HG03460 (cell line): ENCODE data around the gene PCIF1.

Experiments used
- ATAC-seq: cut with Tn5 transposase; IDR thresholded peaks from one replicate; pipeline ENCODE4 v1.9.1; 2021; ENCODE audit not compliant: unreplicated experiment

PCIF1 gene

GRCh38 chr20:45904583-45905504, 29.6 kb upstream of the PCIF1 start:
- ATAC-seq = no peak

- no peak for ATAC-seq
Observed at GRCh38 chr20:45905505-45906079, 28.9 kb upstream of the PCIF1 start.

- no peak for ATAC-seq
Observed at GRCh38 chr20:45907219-45907948, 27.1 kb upstream of the PCIF1 start.

- no peak for ATAC-seq
Observed at GRCh38 chr20:45908084-45908483, 26.4 kb upstream of the PCIF1 start.

GRCh38 chr20:45909336-45909808, 25.1 kb upstream of the PCIF1 start:
- ATAC-seq = no peak

- ATAC-seq = no peak
Observed at GRCh38 chr20:45909817-45910669, 24.4 kb upstream of the PCIF1 start.

GRCh38 chr20:45910670-45911485, 23.6 kb upstream of the PCIF1 start:
- ATAC-seq = peak; percentile 93

GRCh38 chr20:45911486-45912343, 22.8 kb upstream of the PCIF1 start, which contains the start of gene PLTP:
PLTP (minus strand) TSS chr20:45912155; CDS start chr20:45911452, 703 bp downstream.
- no peak for ATAC-seq

- no peak for ATAC-seq
Observed at GRCh38 chr20:45912344-45912682, 22.2 kb upstream of the PCIF1 start.

GRCh38 chr20:45913116-45913515, 21.4 kb upstream of the PCIF1 start:
- no peak for ATAC-seq

GRCh38 chr20:45917790-45918141, 16.7 kb upstream of the PCIF1 start:
- ATAC-seq = no peak

GRCh38 chr20:45918182-45918737, 16.2 kb upstream of the PCIF1 start:
- ATAC-seq = no peak

- no peak for ATAC-seq
Observed at GRCh38 chr20:45918779-45919537, 15.5 kb upstream of the PCIF1 start.

GRCh38 chr20:45919542-45920399, 14.7 kb upstream of the PCIF1 start:
- no peak for ATAC-seq

GRCh38 chr20:45920462-45921336, 13.8 kb upstream of the PCIF1 start:
- ATAC-seq = no peak
